CD8-positive, alpha-beta memory T cell (primary cell): ENCODE measurements around the gene SLC38A8. TPM values are rescaled to one million over a fixed set of nuclear protein-coding genes. Genes with fewer than 3 reads are reported as not detected.

Source experiments
- CTCF ChIA-PET: fragments of 350-600 bp; sonication (Branson Sonifier 250); formaldehyde crosslinking; loops from one replicate; lab custom pipeline; 2021; ENCODE audit warnings: antibody characterized with exemption; lab: Charles Lee
- POLR2A ChIA-PET: fragments of 350-600 bp; sonication (Branson Sonifier 250); formaldehyde crosslinking; loops from one replicate; lab custom pipeline; 2021; ENCODE audit warnings: antibody characterized with exemption; lab: Charles Lee
- DNase-seq, 5 donors: peaks; one replicate each; pipeline versions ENCODE4 v3.0.0 to v3.0.0-alpha.2; 2020 to 2022; ENCODE audit warnings: mixed read lengths in 1 of 5
- H3K27ac ChIP-seq: one replicate; pipeline ENCODE4 v1.7.0; 2013; ENCODE audit warnings: low read depth, mild to moderate bottlenecking, low read length, moderate library complexity
- H3K27me3 ChIP-seq: 2 replicates; pipeline ENCODE4 v1.7.0; 2013; ENCODE audit warnings: low read length, mild to moderate bottlenecking; ENCODE audit not compliant: insufficient read depth, poor library complexity, severe bottlenecking
- H3K36me3 ChIP-seq: 2 replicates; pipeline ENCODE4 v1.7.0; 2013; ENCODE audit warnings: mild to moderate bottlenecking, low read length, moderate library complexity; ENCODE audit not compliant: insufficient read depth
- H3K4me1 ChIP-seq: 2 replicates; pipeline ENCODE4 v1.7.0; 2013; ENCODE audit warnings: mild to moderate bottlenecking, low read length, moderate library complexity; ENCODE audit not compliant: insufficient read depth
- H3K4me3 ChIP-seq: 2 replicates; pipeline ENCODE4 v1.7.0; 2013; ENCODE audit warnings: mild to moderate bottlenecking, low read length
- H3K9me3 ChIP-seq: 2 replicates; pipeline ENCODE4 v1.7.0; 2013; ENCODE audit warnings: mild to moderate bottlenecking, low read length
- H3K27ac Mint-ChIP-seq, 8 donors: one replicate each; pipeline ENCODE4 v1.8.0; 2020 to 2021; ENCODE audit warnings: mixed read lengths in 8 of 8, mild to moderate bottlenecking in 6 of 8, inconsistent platforms in 3 of 8, moderate library complexity in 3 of 8
- H3K27me3 Mint-ChIP-seq, 2 donors: one replicate each; pipeline ENCODE4 v1.8.0; 2020 to 2021; ENCODE audit warnings: mixed read lengths in 2 of 2, mild to moderate bottlenecking in 1 of 2, moderate library complexity in 1 of 2
- H3K36me3 Mint-ChIP-seq, 3 donors: one replicate each; pipeline ENCODE4 v1.8.0; 2020 to 2021; ENCODE audit warnings: mixed read lengths in 3 of 3, inconsistent platforms in 1 of 3, mild to moderate bottlenecking in 1 of 3
- H3K4me1 Mint-ChIP-seq, 3 donors: one replicate each; pipeline ENCODE4 v1.8.0; 2020 to 2021; ENCODE audit warnings: mixed read lengths in 3 of 3, inconsistent platforms in 1 of 3, mild to moderate bottlenecking in 1 of 3
- H3K4me3 Mint-ChIP-seq, 7 donors: one replicate each; pipeline ENCODE4 v1.8.0; 2020 to 2021; ENCODE audit warnings: mixed read lengths in 7 of 7, mild to moderate bottlenecking in 6 of 7, moderate library complexity in 4 of 7, inconsistent platforms in 2 of 7
- H3K9me3 Mint-ChIP-seq, 5 donors: one replicate each; pipeline ENCODE4 v1.8.0; 2020 to 2022; ENCODE audit warnings: mixed read lengths in 5 of 5, mild to moderate bottlenecking in 3 of 5, moderate library complexity in 2 of 5, inconsistent platforms in 1 of 5
- polyA plus RNA-seq: library from polyadenylated mRNA; unstranded; fragments of 300-500 nt; fragmentation: Illumina TruSeq; gene quantifications from one replicate; pipeline ENCODE4 v1.2.3, GENCODE V29; 2021
- total RNA-seq, 2 experiments: library from RNA; stranded (reverse); gene quantifications; one replicate each; pipeline ENCODE4 v1.2.3, GENCODE V29; 2021

Gene SLC38A8
- total and polyA plus RNA-seq, 3 experiments from 2014 or later, result not detected

DNA sequence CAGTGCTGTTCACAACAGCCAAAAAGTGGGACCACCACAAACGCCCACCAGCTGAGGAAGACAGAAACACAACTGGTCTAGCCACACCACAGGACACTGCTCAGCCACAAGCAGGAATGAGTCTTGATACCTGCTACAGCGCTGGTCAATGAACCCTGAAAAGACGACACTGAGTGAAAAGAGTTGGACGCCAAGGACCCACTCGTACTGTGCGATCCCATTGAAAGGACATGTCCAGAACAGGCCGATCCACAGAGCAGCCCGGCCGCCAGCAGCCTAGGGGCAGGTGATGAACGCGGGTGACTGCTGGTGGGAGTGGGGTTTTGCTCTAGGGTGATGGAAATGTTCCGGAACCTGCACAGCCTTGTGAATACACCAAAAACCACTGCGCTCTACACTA lies 10.6 kb upstream of the SLC38A8 start:
- POLR2A ChIA-PET, result no interaction called here
- Histone ChIP-seq H3K27ac (no peak overlapping the region), H3K4me3 (no peak overlapping the region), H3K4me1 (no peaks in the 10 kb centered on the region), H3K9me3 (no peaks in the 10 kb centered on the region), H3K27me3 (no peaks in the 10 kb centered on the region), H3K36me3 (peaks cover 59% of the 10 kb centered on the region)
- no peak overlapping the region for H3K4me3 Mint-ChIP-seq
- CTCF ChIA-PET, result no interaction called here
- no peak overlapping the region for H3K27ac Mint-ChIP-seq
- H3K36me3 Mint-ChIP-seq, result peaks cover 11 to 86% (median 42%) of the 10 kb centered on the region in 3 donors
- no peaks in the 10 kb centered on the region for H3K27me3 Mint-ChIP-seq
- peaks cover 0 to 1% (median 0%) of the 10 kb centered on the region in 3 donors for H3K4me1 Mint-ChIP-seq
- DNase-seq, result no peak
- H3K9me3 Mint-ChIP-seq, result no peaks in the 10 kb centered on the region

DNA sequence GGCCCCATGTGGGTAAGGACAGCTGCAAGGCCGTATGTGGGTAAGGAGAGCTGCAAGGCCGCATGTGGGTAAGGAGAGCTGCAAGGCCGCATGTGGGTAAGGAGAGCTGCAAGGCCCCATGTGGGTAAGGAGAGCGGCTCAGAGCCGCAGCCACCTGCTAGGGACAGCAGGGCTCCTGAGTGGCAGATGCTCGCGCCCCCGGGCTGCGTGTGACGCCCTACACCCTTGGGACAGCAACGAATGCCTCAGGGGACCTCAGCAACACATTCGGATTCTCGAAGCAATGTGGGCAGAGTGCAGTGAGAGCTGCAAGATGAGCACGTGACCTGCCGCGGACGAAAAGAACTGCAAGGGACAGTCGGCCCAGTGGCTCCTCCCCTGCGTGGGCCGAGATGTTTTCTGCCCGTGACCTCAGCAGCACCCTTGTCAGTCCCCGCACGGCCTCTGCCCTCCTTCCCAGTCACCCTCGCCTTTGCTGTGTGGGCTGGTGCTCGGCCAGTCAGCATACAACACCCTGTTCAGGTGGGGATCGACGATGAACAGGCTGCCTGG lies 9.6 kb upstream of the SLC38A8 start:
- Histone ChIP-seq H3K27ac (no peak overlapping the region), H3K36me3 (peaks cover 49% of the 10 kb centered on the region), H3K9me3 (no peaks in the 10 kb centered on the region), H3K4me1 (no peaks in the 10 kb centered on the region), H3K4me3 (no peak overlapping the region), H3K27me3 (no peaks in the 10 kb centered on the region)
- DNase-seq, result no peak
- CTCF ChIA-PET, result no interaction called here
- POLR2A ChIA-PET, result no interaction called here
- Mint-ChIP-seq H3K27ac (no peak overlapping the region), H3K4me3 (no peak overlapping the region), H3K4me1 (peaks cover 0 to 1% (median 0%) of the 10 kb centered on the region in 3 donors), H3K9me3 (no peaks in the 10 kb centered on the region), H3K27me3 (no peaks in the 10 kb centered on the region), H3K36me3 (peaks cover 6 to 78% (median 35%) of the 10 kb centered on the region in 3 donors)

DNA sequence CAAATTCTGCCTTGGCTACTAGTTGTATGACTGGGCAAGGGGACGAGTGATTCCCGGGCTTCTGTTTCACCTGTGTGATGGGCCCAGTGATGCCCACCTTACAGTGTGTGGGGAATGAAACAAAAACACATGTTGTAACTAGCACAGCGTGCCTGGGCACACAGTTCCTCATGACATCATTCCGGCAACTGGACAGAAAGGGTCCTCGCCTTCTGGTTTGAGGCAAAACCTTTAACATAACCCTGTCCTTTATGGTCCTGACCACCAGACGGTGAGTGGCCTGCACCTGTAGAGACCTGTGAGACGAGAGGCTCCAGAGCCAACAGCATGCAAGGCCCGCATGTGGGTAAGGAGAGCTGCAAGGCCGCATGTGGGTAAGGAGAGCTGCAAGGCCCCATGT lies 7.7 kb upstream of the SLC38A8 start:
- peaks cover 33% of the 10 kb centered on the region for H3K36me3 ChIP-seq

DNA sequence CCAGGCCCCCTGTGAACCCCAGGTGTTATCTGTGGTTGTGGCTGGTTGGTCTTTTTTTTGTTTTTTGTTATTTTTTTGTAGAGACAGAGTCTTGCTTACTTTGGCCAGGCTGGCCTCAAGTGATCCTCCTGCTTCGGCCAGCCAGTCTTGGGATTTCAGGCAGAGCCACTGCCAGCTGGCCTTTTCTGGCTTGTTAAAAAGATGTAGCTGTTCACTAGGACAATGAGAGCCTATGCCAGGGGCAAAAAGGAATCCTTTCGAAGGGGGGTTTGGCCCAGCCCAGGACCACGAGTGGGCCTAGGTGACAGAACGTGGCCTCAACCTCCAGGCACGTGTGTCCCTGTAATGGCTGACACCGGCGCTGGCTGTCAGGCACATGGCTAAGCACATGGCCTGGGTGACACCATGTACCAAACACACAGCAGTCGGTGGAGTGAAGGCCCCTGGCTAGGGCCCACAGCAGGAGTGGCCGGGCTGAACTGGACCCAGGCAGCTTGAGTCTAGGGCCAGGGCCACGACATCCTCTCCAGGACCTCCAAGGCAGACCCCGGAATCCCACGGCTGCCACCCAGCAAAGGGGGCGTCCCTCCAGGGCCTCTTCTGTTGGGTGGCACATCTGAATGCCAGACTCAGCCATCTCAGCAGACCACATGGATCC lies 6.9 kb upstream of the SLC38A8 start:
- Mint-ChIP-seq H3K27me3 (peaks cover 0 to 2% of the 10 kb centered on the region in 2 donors), H3K27ac (no peak overlapping the region), H3K4me1 (peaks cover 0 to 1% (median 1%) of the 10 kb centered on the region in 3 donors), H3K36me3 (peaks cover 6 to 53% (median 24%) of the 10 kb centered on the region in 3 donors), H3K9me3 (no peaks in the 10 kb centered on the region), H3K4me3 (no peak overlapping the region)
- H3K9me3 ChIP-seq, result no peaks in the 10 kb centered on the region
- peaks cover 25% of the 10 kb centered on the region for H3K36me3 ChIP-seq
- no peak overlapping the region for H3K27ac ChIP-seq
- CTCF ChIA-PET, result no interaction called here
- H3K4me1 ChIP-seq, result no peaks in the 10 kb centered on the region
- H3K4me3 ChIP-seq, result no peak overlapping the region
- POLR2A ChIA-PET, result no interaction called here
- no peak for DNase-seq
- no peaks in the 10 kb centered on the region for H3K27me3 ChIP-seq

More for the DNA sequence above, 7.7 kb upstream of the SLC38A8 start:
- peaks cover 6 to 60% (median 26%) of the 10 kb centered on the region in 3 donors for H3K36me3 Mint-ChIP-seq
- ChIA-PET CTCF (no interaction called here), POLR2A (no interaction called here)
- no peak for DNase-seq
- no peak overlapping the region for H3K4me3 ChIP-seq
- H3K27me3 Mint-ChIP-seq, result no peaks in the 10 kb centered on the region
- H3K4me3 Mint-ChIP-seq, result no peak overlapping the region
- H3K4me1 Mint-ChIP-seq, result peaks cover 0 to 1% (median 0%) of the 10 kb centered on the region in 3 donors
- H3K27ac Mint-ChIP-seq, result peak overlapping the region in 1 of 8 donors; percentile 54
- H3K4me1 ChIP-seq, result no peaks in the 10 kb centered on the region
- no peaks in the 10 kb centered on the region for H3K9me3 ChIP-seq
- no peaks in the 10 kb centered on the region for H3K27me3 ChIP-seq
- H3K9me3 Mint-ChIP-seq, result no peaks in the 10 kb centered on the region
- H3K27ac ChIP-seq, result no peak overlapping the region

DNA sequence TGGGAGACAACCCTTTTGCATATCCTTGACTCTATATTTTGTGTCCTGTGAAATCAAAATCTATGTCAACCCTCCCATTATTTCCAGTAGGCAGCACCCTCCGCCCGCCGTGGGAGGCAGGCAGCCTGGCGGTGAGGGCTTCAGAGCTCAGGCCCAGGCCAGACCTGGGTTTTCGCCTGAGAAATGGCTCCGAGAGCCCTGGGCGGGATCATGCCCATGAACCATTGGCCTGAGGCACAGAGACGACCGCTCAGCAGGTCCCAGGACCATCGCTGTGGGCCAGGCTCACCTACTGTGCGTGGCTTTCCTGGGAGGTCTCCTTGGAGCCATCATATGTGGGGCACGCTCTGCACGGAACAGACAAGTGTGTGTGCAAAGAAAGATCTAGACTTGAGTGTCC lies 6.3 kb upstream of the SLC38A8 start:
- Mint-ChIP-seq H3K4me1 (peaks cover 0 to 8% (median 1%) of the 10 kb centered on the region in 3 donors), H3K36me3 (peaks cover 6 to 46% (median 21%) of the 10 kb centered on the region in 3 donors), H3K27ac (no peak overlapping the region), H3K9me3 (no peaks in the 10 kb centered on the region), H3K4me3 (no peak overlapping the region), H3K27me3 (peaks cover 3 to 7% of the 10 kb centered on the region in 2 donors)
- Histone ChIP-seq H3K36me3 (peaks cover 20% of the 10 kb centered on the region), H3K4me1 (no peaks in the 10 kb centered on the region), H3K27me3 (no peaks in the 10 kb centered on the region), H3K27ac (no peak overlapping the region), H3K4me3 (no peak overlapping the region), H3K9me3 (no peaks in the 10 kb centered on the region)
- no peak for DNase-seq
- ChIA-PET CTCF (no interaction called here), POLR2A (no interaction called here)

DNA sequence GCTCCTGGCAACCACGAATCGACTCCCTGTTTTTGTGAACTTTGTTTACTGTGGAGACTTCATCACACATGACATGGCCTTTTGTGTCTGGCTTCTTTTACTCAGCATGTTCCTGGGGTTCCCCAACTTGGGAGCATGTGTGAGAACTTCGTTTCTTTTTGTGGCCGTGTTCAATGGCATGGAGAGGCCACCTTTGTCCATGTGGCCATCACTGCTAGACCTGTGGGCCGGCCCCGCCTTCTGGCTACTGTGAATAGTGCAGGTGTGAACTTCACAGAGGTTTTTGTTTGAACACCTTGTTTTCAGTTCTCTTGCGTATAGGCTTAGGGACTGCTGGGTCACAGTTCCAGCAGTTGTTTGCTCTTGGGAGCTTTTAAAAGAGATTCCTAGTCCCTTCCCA lies 5.7 kb upstream of the SLC38A8 start:
- Mint-ChIP-seq H3K4me1 (peaks cover 1 to 14% (median 4%) of the 10 kb centered on the region in 3 donors), H3K4me3 (no peak overlapping the region), H3K9me3 (no peaks in the 10 kb centered on the region), H3K27me3 (peaks cover 3 to 7% of the 10 kb centered on the region in 2 donors), H3K36me3 (peaks cover 6 to 40% (median 16%) of the 10 kb centered on the region in 3 donors), H3K27ac (no peak overlapping the region)
- DNase-seq, result no peak
- Histone ChIP-seq H3K9me3 (no peaks in the 10 kb centered on the region), H3K27me3 (no peaks in the 10 kb centered on the region), H3K27ac (no peak overlapping the region), H3K36me3 (peaks cover 14% of the 10 kb centered on the region), H3K4me1 (no peaks in the 10 kb centered on the region), H3K4me3 (no peak overlapping the region)
- ChIA-PET CTCF (no interaction called here), POLR2A (no interaction called here)

DNA sequence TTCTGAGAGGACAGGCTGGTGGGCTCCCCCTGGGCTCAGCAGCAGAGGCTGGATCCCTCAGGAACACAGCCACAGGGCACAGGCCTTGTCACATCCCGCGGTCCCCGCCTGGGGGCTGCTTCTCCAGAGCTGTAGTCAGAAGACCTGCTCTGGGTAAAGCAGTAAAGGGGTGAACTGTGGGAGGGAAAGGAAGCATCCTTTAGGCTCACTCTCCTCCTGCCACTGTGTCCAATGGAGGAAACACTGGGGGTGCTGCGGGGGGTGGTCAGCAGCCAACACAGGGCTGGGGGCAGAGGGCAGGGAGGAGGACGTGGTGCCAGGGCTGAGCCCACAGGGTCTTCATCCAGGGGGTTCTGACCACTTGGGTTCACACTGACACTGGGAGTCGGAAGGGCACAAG lies 5.0 kb upstream of the SLC38A8 start:
- Histone ChIP-seq H3K9me3 (no peaks in the 10 kb centered on the region), H3K27me3 (no peaks in the 10 kb centered on the region), H3K27ac (no peak overlapping the region), H3K4me3 (no peak overlapping the region), H3K4me1 (no peaks in the 10 kb centered on the region), H3K36me3 (peaks cover 7% of the 10 kb centered on the region)
- ChIA-PET POLR2A (no interaction called here), CTCF (no interaction called here)
- no peaks in the 10 kb centered on the region for H3K9me3 Mint-ChIP-seq
- H3K36me3 Mint-ChIP-seq, result peaks cover 3 to 34% (median 10%) of the 10 kb centered on the region in 3 donors
- no peak for DNase-seq
- H3K27me3 Mint-ChIP-seq, result peaks cover 3 to 7% of the 10 kb centered on the region in 2 donors
- H3K27ac Mint-ChIP-seq, result peak overlapping the region in 1 of 8 donors; percentile 50
- peaks cover under 1 to 14% (median 4%) of the 10 kb centered on the region in 3 donors for H3K4me1 Mint-ChIP-seq
- no peak overlapping the region for H3K4me3 Mint-ChIP-seq

DNA sequence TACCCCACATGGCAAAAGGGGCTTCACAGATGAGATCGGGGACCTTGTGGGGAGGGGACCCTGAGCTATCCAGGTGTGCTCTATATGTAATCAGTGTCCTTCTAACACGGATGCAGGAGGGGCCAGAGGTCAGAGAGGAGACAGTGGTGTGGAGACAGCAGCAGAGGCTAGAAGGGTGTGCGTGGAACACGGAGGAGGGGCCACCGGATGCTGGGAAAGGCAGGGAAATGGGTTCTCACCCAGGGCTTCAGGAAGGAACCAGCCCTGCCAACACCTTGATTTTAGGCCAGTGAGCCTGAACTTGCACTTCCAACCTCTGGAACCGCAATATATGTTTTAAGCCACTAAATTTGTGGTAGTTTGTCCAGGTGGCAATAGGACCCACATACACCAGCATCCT lies 4.6 kb upstream of the SLC38A8 start:
- POLR2A ChIA-PET, result no interaction called here
- H3K9me3 ChIP-seq, result no peaks in the 10 kb centered on the region
- H3K4me3 Mint-ChIP-seq, result no peak overlapping the region
- H3K27ac Mint-ChIP-seq, result peak overlapping the region in 2 of 8 donors; percentile 17 to 23
- H3K9me3 Mint-ChIP-seq, result no peaks in the 10 kb centered on the region
- H3K36me3 ChIP-seq, result peaks cover 4% of the 10 kb centered on the region
- no peaks in the 10 kb centered on the region for H3K4me1 ChIP-seq
- peaks cover 0 to 29% (median 8%) of the 10 kb centered on the region in 3 donors for H3K36me3 Mint-ChIP-seq
- no peak for DNase-seq
- H3K27me3 ChIP-seq, result no peaks in the 10 kb centered on the region
- H3K27me3 Mint-ChIP-seq, result peaks cover 3 to 8% of the 10 kb centered on the region in 2 donors
- CTCF ChIA-PET, result no interaction called here
- H3K27ac ChIP-seq, result no peak overlapping the region
- H3K4me1 Mint-ChIP-seq, result peaks cover 0 to 14% (median 4%) of the 10 kb centered on the region in 3 donors
- H3K4me3 ChIP-seq, result no peak overlapping the region
